GM18517 (cell line): Measurements from ENCODE around the gene LOXL3.
"Not testable (repeated sequence)": the region's sequence is repeated elsewhere in the genome, so short reads cannot be mapped to it uniquely, and the experiment has no call there.

ENCODE experiments used
- ATAC-seq: cut with Tn5 transposase; IDR thresholded peaks from one replicate; pipeline ENCODE4 v1.9.1; 2021; ENCODE audit warnings: mild to moderate bottlenecking, moderate library complexity; ENCODE audit not compliant: unreplicated experiment

The LOXL3 gene

DNA sequence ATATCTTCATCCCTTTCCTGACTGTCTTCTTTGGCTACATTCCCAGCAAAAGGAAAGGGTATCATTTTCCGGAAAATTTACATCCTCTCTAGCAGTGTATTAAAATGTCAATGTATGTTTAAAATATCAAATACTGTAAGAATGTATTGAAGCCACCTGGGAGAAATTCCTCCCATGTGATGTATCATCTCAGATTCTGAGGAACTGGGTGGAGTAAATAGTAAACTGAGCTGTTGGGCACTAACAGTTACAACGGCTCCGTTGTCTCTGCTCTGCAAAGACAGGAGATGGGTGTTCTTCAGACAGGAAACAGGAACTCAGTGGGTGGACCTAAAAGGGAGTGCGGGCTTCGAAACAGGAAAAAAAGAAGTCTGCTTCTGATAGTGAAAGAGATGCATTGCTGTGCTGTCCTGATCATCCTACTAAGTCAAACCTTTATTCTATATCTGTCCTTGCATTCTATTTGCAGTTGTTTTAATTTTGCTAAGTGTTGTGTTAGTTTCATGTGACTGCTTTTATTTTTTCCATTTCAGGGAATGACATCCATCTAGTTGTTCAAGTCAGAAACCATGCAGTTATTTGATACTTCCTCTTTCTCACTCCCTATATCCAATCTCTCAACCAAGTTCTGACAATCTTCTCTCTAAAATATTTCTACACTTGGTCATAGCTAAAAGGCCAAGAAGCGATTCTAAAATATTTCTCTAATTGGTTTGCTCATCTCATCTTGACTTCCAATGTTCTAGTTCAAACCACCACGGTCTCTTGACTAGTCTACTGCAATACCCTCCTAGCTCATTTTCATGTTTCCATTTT is 20.2 kb upstream of the LOXL3 start:
- peak; percentile 35 for ATAC-seq

DNA sequence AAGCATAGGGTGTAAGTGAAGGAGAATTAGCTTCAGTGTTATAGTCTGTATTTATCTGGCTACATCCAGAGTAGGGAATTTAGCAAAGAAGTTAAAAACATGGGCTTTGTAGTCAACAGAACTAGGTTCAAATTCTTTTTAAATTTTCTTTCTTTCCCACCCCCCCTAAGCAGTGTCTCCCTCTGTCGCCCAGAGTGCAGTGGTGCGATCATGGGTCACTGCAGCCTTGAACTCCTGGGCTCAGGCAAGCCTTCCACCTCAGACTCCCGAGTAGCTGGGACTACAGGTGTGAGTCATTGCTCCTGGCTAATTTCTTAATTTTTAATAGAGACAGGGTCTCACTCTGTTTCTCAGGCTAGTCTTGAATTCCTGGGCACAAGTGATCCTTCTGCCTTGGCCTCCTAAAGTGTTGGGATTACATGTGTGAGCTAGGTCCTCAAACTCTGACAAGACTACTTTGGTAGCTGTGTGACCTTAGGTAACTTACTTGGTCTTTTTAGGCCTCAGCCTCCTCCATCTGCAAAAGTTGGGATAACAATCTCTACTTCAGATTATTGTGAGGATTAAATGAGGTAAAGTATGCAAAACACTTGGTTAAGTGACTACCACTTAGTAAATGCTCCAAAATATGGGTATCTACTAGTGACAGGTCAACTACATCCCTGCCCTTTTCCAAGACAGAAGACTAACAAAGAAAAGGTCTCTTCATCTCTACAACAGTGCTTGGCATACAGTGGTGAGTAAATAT is 18.6 kb upstream of the LOXL3 start:
- no peak for ATAC-seq

- ATAC-seq: peak; percentile 60
Measured at GRCh38 chr2:74571058-74571457, 17.3 kb upstream of the LOXL3 start.

DNA sequence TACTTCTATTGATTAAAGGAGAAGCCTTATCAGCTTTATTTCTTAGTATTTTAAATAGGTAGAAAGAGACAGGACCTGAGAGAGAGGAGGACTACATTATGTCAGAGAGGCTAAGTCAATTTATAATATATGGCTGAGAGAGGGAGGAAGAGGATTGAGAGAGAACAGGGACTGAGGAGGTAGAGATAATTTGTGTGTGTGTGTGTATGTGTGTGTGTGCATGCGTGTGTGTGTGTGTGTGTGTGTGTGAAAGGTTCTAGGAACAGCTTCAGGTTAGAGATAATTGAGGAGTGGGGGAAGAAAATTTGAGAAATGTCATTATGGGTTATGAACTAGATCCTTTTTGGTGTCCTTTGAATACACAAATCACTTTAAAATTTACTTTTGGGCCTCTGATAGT is 15.9 kb upstream of the LOXL3 start:
- no peak for ATAC-seq

GRCh38 chr2:74567881-74568280 is 14.1 kb upstream of the LOXL3 start:
- ATAC-seq: no peak

DNA sequence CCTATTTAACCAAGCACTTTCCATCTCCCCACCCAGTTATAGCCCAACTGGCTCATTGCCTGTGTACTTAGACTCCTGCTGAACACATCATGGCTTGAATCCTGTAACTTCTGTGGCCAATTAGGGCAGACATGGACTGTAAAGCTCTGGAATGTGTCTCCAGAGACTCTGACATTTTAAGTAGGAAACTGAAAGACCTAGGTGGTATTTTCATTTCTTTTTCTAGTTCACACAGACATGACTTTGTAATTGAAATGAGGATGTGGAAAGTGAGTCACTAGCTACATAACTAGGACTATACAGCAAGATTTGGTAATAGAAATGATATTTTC is 13.0 kb upstream of the LOXL3 start:
- no peak for ATAC-seq

DNA sequence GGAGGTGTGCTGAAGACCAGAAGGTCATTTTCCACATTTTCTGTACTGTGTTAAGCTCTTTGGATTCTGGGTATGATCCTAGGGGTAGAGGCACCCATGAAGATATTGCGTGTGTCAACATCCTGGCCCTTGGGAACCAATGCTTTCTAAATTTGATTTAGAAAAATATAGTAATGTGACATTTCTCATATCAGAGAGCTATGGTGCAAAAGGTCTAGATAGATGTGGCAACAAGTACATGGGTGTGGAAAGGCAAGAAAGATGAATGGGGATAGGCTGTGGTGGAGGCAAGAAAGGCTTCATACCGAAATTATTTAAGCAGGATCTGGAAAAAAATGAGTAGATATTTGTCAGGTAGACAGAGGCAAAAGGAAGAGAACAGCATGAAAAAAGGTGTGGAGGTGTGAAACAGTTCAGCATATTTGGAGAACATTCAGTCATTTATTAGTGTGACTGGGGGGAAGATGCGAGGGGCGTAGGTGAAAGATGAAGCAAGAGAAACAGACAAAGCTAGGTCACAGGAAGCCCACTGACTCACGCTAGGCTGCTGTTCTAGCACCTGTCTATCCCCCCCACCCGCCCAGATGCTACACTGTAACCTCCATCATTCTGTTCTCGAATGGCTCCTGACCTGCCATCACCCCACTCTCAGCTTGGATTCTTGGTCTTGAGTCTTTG is 12.5 kb upstream of the LOXL3 start:
- ATAC-seq: no peak

DNA sequence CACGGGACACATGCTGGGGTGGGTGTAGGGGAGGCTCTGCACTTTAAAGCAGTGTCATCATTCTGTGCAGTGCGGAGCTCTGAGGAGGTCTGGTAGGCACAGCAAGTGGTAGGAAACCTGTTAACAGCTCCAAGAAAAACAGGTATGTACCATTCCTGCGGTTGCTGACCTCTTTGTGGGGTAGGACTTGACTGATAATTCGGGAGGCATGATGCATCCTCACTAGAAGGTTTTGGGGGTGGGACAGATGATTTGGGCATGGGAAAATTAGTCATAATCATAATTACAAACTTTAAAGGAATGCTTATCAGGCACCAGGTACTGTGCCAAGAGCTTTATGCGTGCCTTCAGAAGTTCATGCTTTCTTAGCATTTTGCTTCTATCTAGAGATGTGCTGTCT is 10.5 kb upstream of the LOXL3 start:
- no peak for ATAC-seq

DNA sequence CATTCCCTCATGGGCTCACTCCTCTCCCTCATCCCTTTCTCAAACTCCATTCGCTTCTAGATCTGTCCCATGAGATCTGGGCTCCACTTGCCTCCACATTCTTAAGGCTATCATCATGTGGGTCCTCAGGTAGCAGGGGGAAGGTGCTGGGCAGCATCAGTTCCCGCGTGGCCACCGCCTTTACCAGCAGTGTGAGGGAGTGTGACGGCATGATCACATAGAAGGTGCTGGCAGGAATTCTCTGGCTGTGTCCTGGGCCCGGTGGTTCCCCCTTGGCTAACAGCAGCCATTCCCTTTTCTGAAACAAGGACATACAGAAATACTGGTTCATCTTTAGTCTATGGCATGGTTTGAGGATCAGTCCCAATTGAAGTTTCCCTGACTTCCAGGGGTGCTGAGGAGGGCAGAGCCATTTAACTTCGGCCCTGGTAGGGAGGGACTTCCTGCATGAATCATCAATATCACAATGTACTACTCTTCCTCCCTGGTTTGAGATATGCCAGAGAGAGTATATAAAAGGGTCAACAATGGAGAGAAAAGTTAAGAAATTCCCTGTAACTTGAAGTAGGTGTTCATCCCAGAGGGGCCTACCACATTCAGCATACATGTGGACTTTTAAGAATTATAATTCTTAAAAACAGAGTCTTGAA is 8.5 kb upstream of the LOXL3 start:
- ATAC-seq: no peak

DNA sequence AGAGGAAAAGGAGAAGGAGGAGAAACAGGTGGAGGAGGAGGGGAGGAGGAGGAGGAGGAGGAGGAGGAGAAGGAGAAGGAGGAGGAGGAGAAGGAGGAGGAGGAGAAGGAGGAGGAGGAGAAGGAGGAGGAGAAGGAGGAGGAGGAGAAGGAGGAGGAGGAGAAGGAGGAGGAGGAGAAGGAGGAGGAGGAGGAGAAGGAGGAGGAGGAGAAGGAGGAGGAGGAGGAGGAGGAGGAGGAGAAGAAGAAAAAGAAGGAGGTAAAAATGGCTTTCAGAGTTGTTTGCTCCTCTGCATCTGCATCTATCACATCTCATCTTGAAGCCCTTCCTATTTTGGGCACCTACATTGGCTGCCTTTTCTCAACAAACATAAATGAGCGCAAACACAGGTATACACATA is 7.3 kb upstream of the LOXL3 start:
- not testable (repeated sequence) for ATAC-seq

- ATAC-seq: no peak
Measured at GRCh38 chr2:74560591-74560990, 6.8 kb upstream of the LOXL3 start.

DNA sequence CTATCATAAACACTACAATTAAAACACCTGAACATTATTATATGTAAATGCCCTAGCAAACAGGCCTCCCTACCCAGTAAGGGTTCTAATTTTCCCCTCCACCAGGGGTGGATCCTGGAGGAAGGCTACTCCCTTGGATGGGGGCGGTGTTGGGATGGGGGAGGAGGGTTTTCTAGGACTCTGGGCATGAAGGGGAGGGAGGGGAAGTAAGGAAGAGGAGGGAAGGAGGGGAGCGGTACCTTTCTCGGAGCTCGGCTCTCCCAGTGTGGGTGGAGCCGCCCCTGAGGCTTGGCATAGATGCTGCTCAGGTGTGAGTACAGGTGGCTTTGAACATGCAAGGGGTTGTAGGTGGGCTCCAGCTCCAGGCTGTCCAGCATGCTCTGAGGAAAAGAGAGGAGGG is 6.2 kb upstream of the LOXL3 start:
- ATAC-seq: no peak

GRCh38 chr2:74558284-74559230 is 4.8 kb upstream of the LOXL3 start:
- no peak for ATAC-seq

DNA sequence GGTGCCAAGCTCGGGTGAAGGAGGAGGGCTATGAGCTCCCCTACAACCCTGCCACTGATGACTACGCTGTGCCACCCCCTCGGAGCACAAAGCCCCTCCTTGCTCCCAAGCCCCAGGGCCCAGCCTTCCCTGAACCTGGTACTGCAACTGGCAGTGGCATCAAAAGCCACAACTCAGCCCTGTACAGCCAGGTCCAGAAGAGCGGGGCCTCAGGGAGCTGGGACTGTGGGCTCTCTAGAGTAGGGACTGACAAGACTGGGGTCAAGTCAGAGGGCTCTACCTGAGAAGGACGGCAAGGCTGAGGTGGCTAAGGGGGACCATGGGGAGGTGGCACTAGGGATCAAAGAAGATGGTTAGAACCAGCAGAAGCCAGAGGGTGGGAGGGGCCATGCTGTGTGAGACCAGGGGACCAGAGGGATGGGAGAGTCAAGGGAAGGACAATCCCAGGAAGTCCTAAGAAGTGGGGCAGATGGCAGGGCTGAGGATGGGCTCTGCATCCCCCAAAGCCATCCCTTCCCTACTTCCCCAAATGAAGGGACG is 3.2 kb upstream of the LOXL3 start:
- no peak for ATAC-seq

DNA sequence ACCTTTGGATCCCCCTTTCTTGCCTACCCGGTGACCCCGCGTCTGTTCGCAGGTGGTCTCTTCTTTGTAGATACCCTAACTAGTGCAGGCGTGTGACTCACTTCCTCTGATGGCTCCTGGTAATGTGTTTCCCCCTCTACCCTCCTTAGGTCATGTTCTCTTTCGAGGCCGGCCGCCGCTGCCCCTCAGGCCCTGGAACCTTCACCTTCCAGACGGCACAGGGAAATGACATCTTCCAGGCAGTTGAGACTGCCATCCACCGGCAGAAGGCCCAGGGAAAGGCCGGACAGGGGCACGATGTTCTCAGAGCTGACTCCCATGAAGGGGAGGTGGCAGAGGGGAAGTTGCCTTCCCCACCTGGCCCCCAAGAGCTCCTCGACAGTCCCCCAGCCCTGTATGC is 2.4 kb upstream of the LOXL3 start:
- no peak for ATAC-seq

GRCh38 chr2:74555610-74556103 is 1.9 kb upstream of the LOXL3 start:
- no peak for ATAC-seq

DNA sequence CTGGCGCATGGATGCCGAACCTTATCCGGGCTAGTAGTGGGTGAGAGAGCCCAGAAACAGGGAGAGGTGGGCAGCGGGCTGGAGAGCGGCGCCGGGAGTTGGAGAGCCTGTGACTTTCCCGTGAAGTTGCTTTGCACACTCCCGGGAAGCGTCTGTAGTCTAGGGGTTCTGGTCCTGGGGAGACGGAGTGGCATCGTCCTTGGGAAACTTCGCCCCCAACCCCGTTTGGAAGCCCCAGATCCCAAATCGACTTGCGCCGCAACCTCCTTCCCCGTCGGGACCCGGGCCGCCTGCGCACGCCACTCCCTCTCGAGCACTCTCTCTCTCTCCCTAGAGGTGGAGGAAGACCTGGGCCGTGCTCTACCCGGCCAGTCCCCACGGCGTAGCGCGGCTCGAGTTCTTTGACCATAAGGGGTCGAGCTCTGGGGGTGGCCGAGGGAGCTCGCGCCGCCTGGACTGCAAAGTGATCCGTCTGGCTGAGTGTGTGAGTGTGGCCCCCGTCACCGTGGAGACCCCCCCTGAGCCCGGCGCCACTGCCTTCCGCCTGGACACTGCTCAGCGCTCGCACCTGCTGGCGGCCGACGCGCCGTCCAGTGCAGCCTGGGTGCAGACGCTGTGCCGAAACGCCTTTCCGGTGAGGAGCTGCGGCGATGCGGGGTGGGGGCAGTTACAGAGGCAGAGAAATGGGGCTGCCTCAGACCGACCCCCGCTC is 1.2 kb upstream of the LOXL3 start:
- ATAC-seq: peak; percentile 38

DNA sequence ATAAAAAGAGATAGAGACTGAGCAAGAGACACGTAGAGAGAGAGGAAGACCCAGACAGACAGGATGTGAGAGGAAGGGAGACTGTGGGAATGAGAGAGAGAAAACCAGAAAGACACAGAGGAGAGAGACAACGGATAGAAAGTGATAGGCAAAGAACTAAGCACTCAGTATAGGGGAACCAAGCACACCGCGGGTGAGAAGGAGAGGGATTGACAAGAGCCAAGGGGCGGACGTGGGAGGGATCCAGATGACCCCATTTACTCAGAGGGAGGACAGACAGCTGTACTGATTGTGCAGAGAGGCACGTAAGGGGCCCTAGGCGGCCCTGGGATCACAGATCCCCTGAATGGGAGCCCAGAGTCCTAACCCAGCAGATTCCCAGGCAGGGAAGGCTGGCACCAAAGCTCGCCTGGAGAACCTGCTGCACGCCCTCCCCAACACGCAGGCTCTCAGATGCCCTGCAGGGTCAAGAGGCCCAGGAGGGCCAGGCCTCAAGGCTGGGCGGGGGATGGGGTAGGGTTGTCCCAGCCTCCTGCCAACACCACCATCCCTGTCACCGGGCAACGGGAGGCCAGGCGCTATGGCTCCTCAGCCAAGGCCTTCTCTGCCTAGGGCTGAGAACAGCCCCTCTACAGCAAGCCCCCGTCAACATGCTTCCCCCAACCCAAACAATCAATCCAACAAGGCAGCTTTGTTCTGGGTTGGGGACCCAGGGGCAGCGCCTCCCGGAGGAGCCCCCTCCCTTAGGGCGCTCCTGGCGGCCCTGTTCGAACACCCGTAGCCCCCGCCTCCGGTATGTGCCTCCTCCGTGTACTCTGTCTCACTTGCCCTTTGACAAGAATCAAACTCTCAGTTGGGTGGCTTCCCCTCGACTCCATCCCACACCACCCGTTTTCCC is 579 bp downstream of the LOXL3 start:
- ATAC-seq: no peak
